NK-92 (cell line): ENCODE data around the gene C1QB.

Experiments
- DNase-seq: peaks from one replicate; lab custom pipeline; 2025; ENCODE audit not compliant: unreplicated experiment; lab: John Stamatoyannopoulos, UW

Gene C1QB, protein sequence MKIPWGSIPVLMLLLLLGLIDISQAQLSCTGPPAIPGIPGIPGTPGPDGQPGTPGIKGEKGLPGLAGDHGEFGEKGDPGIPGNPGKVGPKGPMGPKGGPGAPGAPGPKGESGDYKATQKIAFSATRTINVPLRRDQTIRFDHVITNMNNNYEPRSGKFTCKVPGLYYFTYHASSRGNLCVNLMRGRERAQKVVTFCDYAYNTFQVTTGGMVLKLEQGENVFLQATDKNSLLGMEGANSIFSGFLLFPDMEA

DNA sequence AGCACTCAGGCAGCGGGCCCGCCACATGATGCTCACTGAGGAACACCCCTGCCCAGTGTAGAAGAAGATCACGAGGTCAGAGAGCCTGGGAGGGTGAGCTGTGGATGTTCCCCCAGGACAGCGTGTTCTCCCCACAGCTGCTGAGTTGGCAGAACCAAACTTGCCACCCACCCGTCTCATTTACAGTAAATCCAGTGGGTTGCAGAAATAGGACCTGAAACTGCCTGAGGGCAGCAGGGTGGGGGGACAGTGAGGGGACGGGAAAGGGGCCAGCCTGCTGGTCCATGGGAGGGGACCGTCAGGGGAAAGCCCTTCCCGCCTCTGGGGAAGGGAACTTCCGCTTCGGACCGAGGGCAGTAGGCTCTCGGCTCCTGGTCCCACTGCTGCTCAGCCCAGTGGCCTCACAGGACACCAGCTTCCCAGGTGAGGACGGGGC is at the start of gene C1QB:
TSS of gene C1QB (plus strand) at position 356 of the 436 bp plus-strand sequence. CDS start 6,227 bp downstream, outside the sequence.
- DNase-seq, result no peak

DNA sequence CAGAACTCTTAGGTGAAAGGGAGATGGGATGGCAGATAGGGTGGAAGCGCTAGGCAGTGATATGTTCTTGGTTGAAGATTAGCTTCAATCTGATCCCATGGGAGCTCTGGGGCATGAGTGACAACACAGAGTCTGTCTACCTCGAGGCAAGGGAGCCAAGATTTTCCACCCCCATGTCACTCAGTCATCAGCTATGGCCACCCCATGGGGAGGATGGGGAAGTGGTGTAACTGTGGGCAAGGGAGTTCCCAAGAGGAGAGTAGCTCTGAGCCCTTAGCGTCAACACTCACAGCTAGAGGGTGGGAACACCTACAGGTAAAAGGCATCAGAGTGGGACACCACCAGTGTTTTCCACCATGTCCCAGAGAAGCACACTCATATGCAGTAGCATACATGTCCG is 46.9 kb upstream of the C1QB start:
- DNase-seq, result no peak

DNA sequence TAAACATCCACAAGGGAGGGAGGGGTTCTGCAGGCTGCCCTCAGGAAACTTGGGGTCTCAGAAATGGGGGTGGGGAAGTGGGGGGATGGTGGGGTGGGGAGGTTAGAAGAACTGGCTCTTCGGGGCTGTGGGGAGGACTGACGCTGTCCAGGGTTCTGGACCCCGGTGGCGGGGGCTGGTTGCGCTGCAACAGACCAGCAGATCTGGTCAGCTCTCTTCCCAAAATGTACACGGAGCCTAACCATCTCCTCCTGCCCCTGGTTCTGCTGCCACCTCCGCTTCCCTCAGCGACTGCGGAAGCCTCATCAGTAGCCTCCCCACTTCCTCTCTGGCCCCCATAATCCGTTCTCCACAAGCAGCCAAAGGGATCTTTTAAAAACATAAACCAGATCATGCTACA is 45.9 kb upstream of the C1QB start:
- DNase-seq, result no peak

DNA sequence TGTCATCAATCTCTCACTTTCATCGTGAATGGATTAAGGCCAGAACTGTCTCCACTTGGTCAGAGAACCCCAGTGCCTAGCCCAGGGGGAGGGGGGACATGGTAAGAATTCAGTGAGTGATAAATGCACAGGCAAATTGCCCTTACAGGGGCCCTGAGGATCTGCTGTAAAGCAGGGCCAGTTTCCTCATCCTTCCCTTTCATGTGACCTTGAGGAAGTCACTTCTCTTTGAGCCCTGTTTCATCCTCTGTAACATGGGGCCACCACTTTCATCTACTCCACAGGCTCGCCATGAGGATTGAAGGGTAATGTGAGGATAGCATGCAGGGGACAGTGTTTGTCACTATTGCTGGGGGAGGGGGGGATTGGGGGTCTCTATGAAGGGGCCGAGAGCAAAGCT is 44.7 kb upstream of the C1QB start:
- no peak for DNase-seq

DNA sequence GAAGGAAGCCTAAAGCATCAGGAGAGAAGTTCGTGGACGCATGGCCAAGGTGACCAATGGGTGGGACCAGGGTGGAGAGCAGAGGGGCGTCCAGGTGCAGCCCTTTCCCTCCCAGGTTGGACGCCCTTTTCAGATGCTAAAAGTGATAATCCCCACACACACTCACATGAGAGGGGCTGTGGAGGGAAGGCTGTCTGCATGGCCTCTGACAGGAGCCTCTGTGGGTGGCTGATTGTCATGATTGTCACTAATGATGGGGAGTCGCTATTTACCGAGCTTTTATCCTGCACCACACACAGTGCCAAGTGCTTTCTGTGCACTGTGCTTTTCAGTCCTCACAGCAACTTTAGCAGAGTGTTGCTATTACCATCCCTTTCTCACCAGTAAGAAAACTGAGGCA is 43.7 kb upstream of the C1QB start:
- no peak for DNase-seq

DNA sequence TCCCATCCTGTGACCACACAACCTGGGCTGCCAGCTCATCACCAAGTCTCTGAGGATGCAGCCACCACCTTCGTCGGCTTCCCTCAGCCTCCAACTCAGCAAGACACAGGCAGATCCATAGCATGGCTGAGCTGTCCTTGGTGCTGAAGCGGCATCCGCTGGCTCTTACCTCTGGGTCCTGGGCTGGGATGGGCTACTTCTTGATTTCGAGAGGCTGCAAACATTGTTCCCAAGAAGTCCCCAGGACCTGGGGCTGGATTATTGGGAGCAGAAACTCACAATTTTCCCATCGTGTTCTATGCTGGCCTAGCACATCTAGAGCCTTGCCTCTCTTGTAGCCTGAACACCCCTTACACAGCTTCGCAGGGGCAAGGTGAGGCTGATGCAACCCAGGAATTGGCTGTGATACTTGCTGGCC is 41.5 kb upstream of the C1QB start:
- no peak for DNase-seq

DNA sequence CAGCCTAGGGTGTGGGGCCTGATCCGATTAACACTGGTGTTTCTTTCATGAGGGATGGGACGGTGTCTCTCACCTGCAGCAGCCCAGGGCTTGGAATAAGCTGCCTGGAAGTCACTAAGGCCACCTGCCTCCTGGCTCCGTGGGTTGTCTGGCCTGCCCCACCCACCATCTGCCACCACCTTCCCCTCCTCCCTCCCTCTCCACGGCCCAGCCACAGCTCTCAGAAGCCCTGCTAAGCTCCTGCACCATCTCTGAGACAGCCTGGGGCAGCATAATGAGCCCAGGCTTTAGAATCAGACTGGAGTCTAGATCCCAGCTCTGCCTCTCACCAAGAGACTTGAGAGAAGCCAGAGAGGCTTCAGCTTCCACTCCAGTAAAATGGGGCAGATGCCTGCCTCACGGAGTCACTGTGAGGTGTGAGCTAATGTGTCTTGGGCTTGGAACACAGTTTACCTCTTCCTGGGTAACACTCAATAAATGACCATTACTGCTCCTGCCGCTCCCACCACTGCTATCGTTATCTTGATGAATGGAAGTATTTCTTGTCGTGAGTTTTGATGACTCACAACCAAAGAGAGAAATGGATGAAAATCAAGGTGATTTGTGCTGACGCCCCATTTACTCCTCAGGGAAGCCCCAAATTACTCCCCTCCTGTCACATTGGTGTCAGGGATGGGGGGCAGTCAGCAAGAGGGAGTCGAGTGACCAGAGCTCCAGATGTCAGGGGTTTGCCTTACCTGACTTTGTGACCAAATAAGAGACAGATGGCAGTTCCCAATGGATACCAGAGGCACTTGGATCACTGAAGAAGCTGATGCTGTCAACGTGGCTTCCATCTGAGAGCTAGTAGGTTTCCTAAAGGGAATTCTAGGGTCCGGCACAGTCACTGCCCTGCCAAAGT is 40.1 kb upstream of the C1QB start:
- DNase-seq, result no peak

DNA sequence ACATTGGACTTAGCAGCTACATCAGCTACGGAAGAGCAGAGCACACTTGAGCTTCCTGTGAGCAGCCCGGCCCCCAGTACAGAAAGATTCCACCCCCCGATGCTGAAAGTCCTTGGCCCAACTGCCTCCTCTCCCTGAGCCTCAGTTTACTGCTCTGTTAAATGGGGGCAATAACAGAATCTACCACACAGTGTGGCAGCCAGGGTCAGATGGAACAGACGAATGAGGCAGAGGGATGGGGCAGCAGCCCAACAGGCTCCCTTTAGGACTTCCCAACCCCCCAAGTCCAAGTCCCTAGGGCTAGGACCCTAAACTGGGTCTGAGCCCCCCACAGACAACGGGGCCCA is 39.5 kb upstream of the C1QB start:
- no peak for DNase-seq

DNA sequence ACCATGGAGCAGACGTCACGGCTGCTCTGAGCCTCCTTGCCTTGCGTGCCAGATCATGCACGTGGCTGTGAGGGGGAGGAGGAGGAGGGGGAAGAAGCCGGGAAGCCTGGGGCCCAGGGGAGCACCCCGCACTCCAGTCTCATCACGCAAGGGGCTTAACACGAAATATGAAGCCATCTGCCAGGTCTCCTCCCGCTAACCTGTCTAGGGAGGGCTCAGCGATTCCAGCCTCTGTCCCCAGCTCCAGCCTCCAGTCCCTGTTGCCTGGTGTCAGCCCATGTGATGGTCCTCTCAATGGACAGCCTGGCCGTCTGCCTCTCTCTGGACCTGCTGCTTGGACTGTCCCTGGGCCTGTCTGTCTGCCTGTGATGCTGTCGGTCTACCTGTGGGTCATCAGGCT is 39.1 kb upstream of the C1QB start:
- no peak for DNase-seq

DNA sequence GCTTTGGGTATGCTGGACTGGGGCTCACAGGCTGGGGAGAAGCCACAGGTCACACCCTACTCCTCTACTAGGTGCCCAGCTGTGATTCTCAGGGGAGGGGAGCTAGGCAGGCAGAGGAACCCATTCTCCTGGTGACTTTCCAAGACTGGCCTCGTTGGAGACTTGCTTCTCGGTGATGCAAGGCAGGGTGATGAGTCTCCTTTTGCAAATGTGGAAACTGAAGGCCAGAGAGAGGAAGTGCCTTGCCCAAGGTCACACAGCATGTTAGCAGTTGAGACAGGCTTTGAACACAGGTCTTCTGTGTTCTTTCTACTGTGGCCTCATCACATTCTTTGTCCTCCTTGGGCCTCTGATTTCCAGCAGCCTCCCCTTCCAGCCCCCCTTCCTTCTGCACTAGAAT is 37.1 kb upstream of the C1QB start:
- DNase-seq, result no peak

DNA sequence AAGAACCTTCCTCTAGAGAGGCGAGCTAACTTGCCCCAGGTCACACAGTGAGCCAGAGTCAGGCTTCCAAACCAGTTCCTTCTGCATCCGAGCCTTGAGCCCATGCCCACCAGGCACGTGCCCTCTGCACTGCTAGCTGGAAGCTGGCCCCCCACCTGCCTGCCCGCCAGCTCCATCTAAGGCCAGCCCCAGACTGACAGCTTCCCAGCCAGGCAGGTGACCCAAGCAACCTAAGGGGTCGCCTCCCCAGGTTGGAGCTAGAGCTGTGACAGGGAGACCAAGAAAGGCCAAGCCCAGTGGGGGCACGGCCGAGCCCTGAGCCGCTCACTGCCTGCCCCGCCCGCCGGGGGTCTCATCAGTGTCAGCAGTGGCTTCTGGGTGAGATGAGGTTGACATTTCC is 36.5 kb upstream of the C1QB start:
- DNase-seq, result no peak

DNA sequence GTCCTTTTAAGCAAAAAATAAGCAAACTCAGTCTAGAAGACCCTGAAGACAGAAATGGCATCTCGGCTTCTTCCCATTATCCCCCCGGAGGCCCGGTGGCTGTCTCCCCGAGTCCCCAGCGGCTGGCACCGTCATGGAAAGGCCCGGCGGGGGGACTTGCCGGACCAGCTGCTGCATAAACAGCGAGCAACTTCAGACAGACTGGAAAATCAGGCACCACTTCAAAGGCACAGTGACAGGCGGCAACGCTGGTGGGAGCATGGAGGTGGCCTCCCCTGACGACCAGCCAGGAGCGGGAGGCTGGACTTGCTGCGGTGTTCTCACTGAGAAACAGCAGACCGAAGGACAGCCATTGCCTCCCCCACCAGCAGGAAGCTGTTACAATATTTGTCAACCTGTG is 35.0 kb upstream of the C1QB start:
- no peak for DNase-seq

DNA sequence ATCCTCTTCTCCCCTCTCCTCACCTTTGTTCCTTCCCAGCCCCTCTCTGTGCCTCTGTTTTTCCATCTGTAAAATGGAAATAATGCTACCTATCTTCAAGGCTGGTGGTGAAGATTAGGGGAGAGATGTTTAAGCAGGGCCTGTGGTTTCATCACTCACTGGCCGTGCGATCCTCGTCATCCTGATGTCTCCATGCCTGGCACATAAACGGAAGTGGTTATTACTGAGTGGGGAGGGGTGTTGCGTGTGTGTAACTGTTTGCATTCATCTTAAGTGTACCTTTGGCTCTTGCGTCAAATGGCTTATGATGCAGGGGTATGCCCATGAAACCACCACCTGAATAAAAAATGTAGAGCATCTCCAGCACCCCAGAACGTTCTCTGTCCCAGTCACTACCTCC is 33.8 kb upstream of the C1QB start:
- no peak for DNase-seq

DNA sequence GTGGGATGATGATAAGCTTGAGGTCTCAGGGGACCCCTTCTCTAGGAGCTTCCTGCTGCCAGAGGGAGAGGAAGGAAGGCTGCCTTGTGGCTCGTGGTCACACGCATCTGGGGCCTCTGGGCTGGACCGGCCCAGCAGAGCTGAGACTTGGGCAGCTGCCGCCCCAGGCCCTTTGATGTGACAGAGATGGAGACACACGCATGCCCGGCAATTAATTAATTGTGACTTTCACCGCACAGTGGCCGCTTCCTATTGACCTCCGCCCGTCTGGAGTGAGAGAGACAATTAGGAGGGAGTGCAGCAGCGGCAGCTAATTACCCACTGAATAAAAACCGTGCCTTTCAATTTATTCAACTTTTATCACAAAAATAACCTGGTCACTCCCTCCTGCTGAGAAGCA is 33.2 kb upstream of the C1QB start:
- no peak for DNase-seq

DNA sequence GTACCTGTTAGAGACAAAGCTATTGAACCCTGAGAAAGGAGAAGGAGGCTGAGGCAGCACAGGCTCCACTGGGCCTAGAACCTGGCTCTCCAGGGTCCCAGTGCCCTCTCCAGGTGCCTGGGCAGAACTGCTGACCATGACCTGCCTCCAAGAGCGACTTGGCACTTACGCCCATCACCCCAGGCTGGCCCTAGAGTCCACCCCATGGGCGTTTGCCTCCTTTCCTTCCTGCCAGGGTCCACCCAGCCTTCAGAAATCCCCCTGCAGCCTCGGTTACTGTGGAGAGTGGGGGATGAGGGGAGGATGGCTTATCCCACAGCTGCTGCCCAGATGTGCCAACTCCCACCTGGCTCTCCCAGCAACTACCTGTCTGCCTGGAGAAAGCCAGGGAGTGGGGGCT is 31.3 kb upstream of the C1QB start:
- no peak for DNase-seq

DNA sequence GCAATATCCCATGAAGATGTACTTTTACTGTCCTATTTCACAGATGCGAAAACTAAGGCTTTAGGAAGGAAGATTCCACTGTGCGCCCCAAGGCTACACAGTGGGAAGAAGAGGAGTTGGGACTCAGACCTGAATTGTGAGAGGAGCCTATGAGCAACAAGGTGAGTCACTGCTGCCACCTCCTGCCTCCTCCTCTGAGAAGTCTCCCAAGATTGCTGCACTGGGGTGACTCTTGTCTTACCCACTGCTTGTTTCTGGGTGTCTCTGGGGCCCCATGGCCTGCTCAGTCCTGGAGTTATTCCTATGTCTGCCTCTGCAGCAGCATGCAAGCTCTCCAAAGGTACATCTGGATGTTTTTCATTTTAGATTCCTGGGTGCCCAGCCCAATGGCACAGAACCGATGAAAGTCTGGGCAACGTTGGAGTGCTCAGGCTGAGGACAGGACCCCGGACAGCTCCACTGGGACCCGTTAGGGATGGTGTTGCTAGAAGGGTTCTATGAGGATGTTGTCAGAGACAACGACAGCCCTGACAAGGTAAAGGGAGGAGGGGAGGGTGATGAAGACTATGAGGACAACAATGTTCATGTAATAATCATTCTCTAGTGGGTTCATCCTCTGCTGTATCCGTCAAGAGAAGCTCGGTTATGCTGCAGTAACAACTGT is 27.6 kb upstream of the C1QB start:
- DNase-seq, result no peak

DNA sequence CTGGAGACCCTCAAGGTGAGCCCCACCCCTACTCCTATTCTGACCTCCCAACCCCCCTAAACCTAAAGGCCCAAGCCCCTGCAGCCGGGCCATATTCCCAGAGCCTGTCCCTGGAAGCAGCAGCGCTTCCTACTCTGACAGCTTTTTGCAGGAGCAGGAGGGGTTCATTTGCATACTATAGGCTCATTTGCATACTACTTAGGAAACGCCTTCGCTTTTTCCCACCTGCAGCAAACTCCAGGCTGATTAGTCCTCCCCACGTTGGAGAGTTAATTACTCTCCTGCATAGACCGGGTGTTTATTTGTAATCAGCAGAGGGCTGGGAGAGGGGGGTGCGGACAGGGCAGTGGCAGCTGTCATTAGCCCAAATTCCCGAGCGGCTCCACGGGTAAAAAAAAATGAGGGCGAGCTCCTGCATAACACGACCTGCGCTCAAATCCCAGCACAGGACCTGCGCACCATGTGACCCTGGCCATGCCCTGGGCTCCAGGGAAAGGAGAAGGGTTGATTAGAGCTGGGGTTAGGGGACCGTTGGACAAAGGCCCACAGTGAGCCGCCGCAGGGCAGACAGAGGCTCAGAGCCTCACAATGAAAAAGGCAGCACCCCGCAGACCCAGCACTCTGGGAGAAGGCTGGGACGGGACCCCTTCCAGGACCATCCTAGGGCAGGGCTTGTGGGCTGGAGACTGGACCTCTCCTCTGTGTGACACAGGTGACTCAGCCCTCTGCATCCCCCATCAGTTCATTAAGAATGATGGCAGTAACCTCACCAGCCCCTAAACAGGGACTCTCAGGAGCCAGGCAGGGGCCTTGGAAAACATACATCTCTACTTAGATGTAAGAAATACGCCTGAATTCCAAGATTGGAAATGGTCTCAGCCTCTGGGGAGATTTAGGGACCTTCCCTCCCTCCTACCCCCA is 26.5 kb upstream of the C1QB start:
- DNase-seq, result no peak

DNA sequence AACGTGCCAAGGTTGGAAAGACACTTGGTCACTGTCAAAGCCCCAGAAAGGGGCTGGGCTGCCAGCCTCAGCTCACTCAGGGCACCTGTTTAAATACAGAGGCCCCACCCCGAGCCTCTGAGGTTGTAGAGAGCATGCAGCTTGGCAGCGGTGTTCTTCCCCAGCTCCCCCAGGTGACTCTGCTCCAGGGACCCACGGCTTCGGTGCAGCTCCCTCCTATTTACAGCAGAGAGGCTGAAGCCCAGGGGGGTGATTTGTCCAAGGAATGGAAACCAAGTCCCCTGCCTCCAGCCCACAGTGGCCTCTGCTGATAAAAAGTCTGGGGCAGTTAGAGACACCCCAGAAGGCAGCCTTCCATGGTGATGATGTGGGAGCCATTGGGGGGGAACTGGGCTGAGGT is 25.7 kb upstream of the C1QB start:
- no peak for DNase-seq

DNA sequence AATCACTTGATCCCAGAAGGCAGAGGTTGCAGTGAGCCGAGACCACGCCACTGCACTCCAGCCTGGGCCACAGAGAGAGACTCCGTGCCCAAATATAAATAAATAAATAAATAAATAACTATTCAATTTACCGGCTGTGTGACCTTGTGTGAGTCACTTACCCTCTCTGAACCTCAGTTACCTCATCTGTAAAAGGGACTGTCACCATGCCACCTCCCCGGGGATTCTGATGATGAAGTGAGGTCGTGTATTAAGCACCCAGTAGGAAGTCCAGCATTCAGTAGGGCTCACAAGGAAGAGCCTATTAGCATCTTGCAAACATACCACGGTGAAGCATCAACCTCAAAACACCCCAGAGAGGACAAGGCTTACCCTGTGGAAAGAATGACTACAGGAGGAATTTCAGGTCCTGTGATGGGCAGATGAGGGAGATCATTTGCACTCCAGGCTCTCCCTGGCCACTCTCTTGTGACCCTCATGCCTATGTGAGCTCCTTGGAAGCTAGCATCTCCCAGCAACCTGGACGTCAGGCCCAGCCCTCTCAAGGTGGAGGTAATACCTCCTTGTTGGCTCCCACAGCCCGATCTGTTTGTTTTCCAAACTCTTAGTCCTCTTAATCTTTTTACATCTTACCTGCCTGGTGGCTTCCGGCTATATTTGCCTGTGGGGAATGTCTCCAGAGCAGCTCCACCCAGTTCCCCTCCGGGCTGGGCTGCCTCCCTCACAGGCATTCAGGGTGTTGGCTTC is 24.2 kb upstream of the C1QB start:
- DNase-seq, result no peak

DNA sequence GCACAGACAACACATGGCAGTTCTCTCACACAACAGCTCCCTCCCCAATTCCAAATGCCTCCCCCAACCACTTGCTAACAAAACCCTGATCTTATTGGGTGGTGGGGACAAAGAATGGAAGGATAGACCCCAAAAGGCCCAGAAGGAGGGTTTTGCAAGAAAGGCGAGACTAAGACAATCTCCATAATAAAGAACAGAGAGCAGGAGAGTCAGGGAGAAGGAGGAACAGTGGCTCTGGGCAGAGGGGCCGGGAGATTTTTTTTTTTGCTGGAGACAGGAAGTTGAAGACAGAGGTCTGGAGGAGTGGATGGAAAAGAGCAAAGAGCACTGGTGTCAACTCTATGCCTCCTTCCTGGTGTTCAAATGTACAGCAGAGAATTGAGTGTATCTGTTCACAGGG is 23.1 kb upstream of the C1QB start:
- DNase-seq, result no peak
